Neural progenitor cell (in vitro differentiated cells): ENCODE measurements around the gene UCHL1.

Source experiments
- CTCF ChIP-seq: fragments of 200-600 bp; sonication (generic); IDR thresholded peaks from 2 replicates; pipeline ENCODE4 v1.5.1; 2017; ENCODE audit warnings: antibody characterized with exemption, mild to moderate bottlenecking
- EZH2 ChIP-seq: fragments of 200-600 bp; sonication (generic); IDR thresholded peaks from 2 replicates; pipeline ENCODE4 v1.6.1; 2017; ENCODE audit warnings: antibody characterized with exemption, mild to moderate bottlenecking, moderate library complexity
- EZH2phosphoT487 ChIP-seq: fragments of 200-600 bp; sonication (generic); IDR thresholded peaks from 2 replicates; pipeline ENCODE4 v1.6.1; 2017; ENCODE audit warnings: antibody characterized with exemption

GRCh38 chr4:41219421-41219950 is 37.2 kb upstream of the UCHL1 start:
- TF ChIP-seq CTCF (no peak), EZH2 (no peak), EZH2phosphoT487 (no peak)
